RWPE1 (cell line): ENCODE results near the gene HOXD12.

ENCODE experiments used
- CTCF ChIA-PET: fragments of 350-600 bp; sonication (Branson Sonifier 250); formaldehyde crosslinking; extraction: SDS; loops from one replicate; lab custom pipeline; 2021; lab: Yijun Ruan, JAX
- POLR2A ChIA-PET: fragments of 400-600 bp; formaldehyde crosslinking; extraction: SDS; loops from one replicate; lab custom pipeline; 2020; ENCODE audit warnings: antibody characterized with exemption; ENCODE audit not compliant: low non-redundant PET; lab: Yijun Ruan, JAX
- DNase-seq: peaks from one replicate; pipeline ENCODE4 v3.0.0; 2012; ENCODE audit warnings: low spot score
- H3K27ac ChIP-seq: fragments of 450-650 bp; 2 replicates; pipeline ENCODE4 v1.5.1; 2017
- TF ChIP-seq, protein P1 (sequence below): fragments of 450-650 bp; conservative IDR thresholded peaks from 2 replicates; pipeline ENCODE4 v1.5.1; 2017; ENCODE audit warnings: low read depth, mild to moderate bottlenecking

The HOXD12 gene

DNA sequence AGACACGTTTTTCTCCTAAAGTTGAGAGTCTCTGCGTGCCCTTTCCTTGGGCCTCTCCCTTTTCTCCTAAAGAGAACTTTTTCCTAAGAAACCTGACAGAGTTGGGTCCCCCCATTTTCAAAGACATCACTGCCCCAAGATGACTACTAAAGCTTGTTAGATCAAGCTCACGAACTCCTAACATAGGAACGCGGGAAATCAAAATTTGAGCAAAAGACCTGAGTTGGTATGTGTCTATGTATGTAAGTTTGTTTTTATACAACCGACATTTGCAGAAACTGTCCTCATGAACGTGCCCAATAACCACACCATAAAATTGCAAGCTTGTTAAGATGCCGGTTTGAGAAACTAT lies 5.7 kb upstream of the HOXD12 start:
- ChIA-PET POLR2A (interaction anchor here (0.6 kb wide), 1 partner anchor 12 kb away, joined by 3 read pairs; no protein-coding TSS in a partner anchor), CTCF (interaction anchor here (0.9 to 1.3 kb wide), 2 partner anchors 8 to 10 kb away, joined by 4 to 6 read pairs; no protein-coding TSS in a partner anchor)
- no peak for DNase-seq
- H3K27ac ChIP-seq, result no peak overlapping the region
- TF ChIP-seq, protein P1, sequence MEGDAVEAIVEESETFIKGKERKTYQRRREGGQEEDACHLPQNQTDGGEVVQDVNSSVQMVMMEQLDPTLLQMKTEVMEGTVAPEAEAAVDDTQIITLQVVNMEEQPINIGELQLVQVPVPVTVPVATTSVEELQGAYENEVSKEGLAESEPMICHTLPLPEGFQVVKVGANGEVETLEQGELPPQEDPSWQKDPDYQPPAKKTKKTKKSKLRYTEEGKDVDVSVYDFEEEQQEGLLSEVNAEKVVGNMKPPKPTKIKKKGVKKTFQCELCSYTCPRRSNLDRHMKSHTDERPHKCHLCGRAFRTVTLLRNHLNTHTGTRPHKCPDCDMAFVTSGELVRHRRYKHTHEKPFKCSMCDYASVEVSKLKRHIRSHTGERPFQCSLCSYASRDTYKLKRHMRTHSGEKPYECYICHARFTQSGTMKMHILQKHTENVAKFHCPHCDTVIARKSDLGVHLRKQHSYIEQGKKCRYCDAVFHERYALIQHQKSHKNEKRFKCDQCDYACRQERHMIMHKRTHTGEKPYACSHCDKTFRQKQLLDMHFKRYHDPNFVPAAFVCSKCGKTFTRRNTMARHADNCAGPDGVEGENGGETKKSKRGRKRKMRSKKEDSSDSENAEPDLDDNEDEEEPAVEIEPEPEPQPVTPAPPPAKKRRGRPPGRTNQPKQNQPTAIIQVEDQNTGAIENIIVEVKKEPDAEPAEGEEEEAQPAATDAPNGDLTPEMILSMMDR, result no peak

DNA sequence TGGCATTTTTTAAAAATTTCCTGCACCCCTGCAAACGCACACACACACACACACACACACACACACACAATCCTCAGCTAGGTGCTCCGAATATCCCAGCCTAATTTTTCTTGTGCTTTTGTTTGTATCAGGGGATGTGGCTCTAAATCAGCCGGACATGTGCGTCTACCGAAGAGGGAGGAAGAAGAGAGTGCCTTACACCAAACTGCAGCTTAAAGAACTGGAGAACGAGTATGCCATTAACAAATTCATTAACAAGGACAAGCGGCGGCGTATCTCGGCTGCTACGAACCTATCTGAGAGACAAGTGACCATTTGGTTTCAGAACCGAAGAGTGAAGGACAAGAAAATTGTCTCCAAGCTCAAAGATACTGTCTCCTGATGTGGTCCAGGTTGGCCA lies 5.2 kb upstream of the HOXD12 start:
- no peak overlapping the region for H3K27ac ChIP-seq
- TF ChIP-seq, protein P1, result no peak
- no peak for DNase-seq
- CTCF ChIA-PET, result interaction anchor here (1.3 kb wide), 1 partner anchor 8 kb away, joined by 6 read pairs; no protein-coding TSS in a partner anchor
- POLR2A ChIA-PET, result interaction anchor here (0.6 kb wide), 1 partner anchor 12 kb away, joined by 3 read pairs; no protein-coding TSS in a partner anchor

DNA sequence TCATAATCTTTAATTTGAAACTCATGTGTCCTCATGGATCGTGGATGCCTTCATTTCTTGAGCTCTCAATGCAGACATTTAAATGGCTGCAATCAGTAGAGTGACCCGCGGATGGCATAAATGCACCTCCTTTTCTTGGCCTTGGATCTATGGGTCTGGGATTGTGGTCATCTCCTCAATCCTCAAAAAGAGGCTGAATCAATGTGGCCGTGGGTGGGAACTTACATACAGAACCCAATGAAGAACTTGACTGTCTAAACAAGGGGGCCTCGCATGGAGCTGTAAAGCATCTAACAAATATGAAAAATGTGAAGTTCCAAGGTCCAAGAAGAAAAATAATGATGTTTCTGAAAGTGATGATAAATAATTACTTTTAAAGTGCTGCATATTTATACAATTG lies 4.2 kb upstream of the HOXD12 start:
- no peak for DNase-seq
- no peak overlapping the region for H3K27ac ChIP-seq
- TF ChIP-seq, protein P1, result no peak
- CTCF ChIA-PET, result interaction anchor here (2.6 kb wide), 1 partner anchor 15 kb away, joined by 16 read pairs; no protein-coding TSS in a partner anchor
- POLR2A ChIA-PET, result no interaction called here

DNA sequence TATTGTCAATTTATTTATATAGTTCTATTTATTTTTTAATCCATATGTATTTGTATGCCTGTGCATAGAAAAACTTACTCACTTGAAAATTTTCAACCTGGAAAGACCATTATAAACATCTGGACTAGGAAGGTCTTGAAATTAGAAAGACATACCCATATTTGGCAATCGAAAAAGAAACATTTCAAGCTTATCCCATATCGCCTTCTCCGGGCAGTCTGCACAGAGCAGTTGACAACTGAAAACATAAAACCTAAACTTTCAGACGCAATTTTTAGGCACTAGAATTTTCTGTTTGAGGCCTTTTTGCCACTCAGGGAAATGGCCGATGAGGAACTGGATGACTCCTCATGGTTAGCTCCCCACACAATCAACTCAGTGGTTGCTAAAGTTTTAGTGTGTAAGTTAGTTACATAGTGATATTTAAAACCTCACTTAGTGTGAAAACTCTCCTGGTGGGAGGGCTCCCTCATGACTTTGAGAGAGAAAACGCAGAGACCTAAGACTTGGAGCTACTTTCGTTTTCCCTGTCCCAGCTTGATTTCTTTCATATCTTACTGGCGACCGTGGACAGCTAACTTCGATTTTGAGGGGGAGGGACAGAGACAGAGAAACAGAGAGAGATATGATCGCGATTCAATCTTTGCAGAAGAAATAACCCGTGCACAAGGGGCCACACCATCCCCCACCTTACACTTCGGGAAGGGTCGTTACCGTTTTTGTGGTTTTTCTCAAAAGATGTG lies 3.2 kb upstream of the HOXD12 start:
- H3K27ac ChIP-seq, result no peak overlapping the region
- DNase-seq, result no peak
- ChIA-PET POLR2A (interaction anchor here (0.9 kb wide), 1 partner anchor 10 kb away, joined by 4 read pairs; the partner anchor contains the start of gene HOXD11), CTCF (interaction anchor here (0.6 to 2.6 kb wide), 9 partner anchors 8 to 1844 kb away, joined by 3 to 16 read pairs (median 4); no protein-coding TSS in a partner anchor)
- TF ChIP-seq, protein P1, result no peak

DNA sequence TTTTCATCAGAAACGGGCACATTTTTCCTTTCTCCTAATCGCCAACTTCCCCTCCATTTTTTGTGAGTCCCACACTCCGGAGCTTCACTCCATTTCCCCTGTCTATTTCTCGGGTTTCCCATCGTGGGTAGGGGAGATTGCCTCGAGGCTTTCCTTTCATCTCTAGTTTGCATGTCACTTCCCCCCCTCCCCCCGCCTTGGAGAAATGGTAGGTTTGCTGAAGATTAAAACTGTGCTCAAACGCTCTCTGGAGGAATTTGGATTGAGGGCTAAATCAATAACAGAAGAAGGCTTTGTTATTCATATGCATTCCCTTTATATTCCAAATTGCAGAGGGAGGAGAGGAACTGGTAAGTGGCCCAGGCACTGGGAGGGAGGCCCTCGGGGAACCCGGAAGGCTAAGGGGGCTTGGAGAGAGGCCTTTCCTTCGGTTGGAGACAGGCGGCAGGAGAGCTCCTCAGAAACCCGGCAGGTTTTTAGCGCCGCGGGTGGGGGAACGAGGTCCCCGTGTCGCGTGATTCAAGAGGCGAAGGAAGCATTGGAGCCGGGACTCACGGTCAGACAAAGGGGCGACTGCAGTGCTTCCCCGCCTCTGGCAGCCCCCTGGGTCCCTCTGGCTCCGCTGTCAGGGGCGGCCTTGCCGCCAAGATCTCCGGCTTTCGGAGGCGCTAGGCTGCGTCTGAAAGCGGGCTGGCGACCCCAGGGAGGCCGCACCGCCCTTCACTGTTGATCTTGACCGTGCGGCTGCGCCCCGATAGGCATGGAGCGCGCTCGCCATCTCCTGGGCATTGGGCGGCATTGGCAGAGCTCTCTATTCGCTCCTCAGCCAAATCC lies 2.4 kb upstream of the HOXD12 start:
- POLR2A ChIA-PET, result interaction anchor here (0.9 kb wide), 1 partner anchor 9 kb away, joined by 4 read pairs; the partner anchor contains the start of gene HOXD11
- CTCF ChIA-PET, result interaction anchor here (0.6 to 2.6 kb wide), 21 partner anchors 9 to 1843 kb away, joined by 3 to 16 read pairs (median 4); no protein-coding TSS in a partner anchor
- H3K27ac ChIP-seq, result peak overlapping the region; percentile 68
- TF ChIP-seq, protein P1, result peak; percentile 91
- DNase-seq, result peak; percentile 71

DNA sequence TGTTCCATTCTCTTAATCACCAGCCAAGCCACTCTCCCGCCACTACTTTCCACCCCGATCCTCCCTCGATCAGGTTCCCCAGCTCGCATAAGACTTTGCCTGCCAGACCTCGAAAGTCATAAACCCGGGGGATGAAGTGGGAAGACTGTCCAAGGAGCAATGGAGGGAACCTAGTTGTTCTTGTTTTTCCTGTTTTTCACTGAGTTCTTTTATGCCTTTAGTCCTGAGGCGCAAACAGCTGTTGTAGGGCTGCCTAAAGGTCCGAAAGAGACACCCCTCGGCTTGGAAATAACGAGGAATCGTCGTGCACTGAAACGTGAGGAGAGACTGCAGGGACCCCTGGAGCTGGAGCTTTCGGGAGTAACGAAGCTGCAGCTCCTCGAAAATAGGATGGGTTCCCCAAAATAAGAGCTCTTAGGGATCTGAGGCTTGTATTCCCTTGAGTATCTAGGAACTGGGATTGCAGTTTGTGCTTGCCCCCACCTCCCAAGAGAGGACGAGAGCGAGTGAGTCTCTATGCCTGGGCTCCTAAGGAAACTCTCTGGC lies 1.7 kb upstream of the HOXD12 start:
- CTCF ChIA-PET, result interaction anchor here (0.6 to 2.6 kb wide), 18 partner anchors 9 to 1404 kb away, joined by 3 to 16 read pairs (median 4); no protein-coding TSS in a partner anchor
- peak overlapping the region; percentile 68 for H3K27ac ChIP-seq
- POLR2A ChIA-PET, result interaction anchor here (0.9 kb wide), 1 partner anchor 9 kb away, joined by 4 read pairs; the partner anchor contains the start of gene HOXD11

More for the DNA sequence above, 1.7 kb upstream of the HOXD12 start:
- no peak for DNase-seq
- TF ChIP-seq, protein P1, result peak; percentile 46
